Pancreas (tissue), 10 donors: ENCODE measurements around the gene SYT9. TPM values are rescaled to one million over a fixed set of nuclear protein-coding genes. Genes with fewer than 3 reads are reported as not detected.

ENCODE experiments used
- ATAC-seq, 4 donors: fragments of 200-7000 bp; cut with Tn5 transposase; one replicate each; pipeline versions ENCODE4 v1.8.0 to v1.9.1; 2020; ENCODE audit warnings: mild to moderate bottlenecking in 4 of 4, moderate library complexity in 4 of 4
- DNase-seq, 6 donors: peaks; one replicate each; pipeline ENCODE4 v3.0.0-alpha.2; 2020
- FAIRE-seq: peaks from 2 replicates; lab custom pipeline; 2012; peaks lifted over from hg19 to GRCh38; lab: Jason Lieb, UNC
- H3K27ac ChIP-seq, 4 donors: fragments of 200-600 bp; sonication (generic); 1 replicate in 3 of 4; 2 replicates in 1 of 4; pipeline versions ENCODE4 v1.5.0 to v1.8.0; 2020
- H3K27me3 ChIP-seq, 4 donors: fragments of 200-600 bp; one replicate each; pipeline ENCODE4 v1.8.0; 2021
- H3K36me3 ChIP-seq, 3 donors: fragments of 200-600 bp; sonication (generic) in 1 of 3; one replicate each; pipeline versions ENCODE4 v1.5.0 to v1.8.0; 2020 to 2021
- H3K4me1 ChIP-seq, 3 donors: fragments of 200-600 bp; one replicate each; pipeline ENCODE4 v1.8.0; 2021
- H3K4me3 ChIP-seq, 4 donors: fragments of 200-600 bp; sonication (generic) in 2 of 4; one replicate each; pipeline versions ENCODE4 v1.5.0 to v1.8.0; 2020 to 2021
- H3K9me3 ChIP-seq, 4 donors: fragments of 200-600 bp; one replicate each; pipeline ENCODE4 v1.8.0; 2021
- WGBS, 2 donors: extraction: QIAGEN DNeasy Blood & Tissue Kit; methylation state at CpG; one replicate each; pipeline ENCODE4 v1.1.7; 2013; 5-methylcytosine and 5-hydroxymethylcytosine counted together
- intact Hi-C, 3 donors: fragments of 100-400 bp; cut with DNase I; formaldehyde crosslinking; loops; one replicate each; pipeline versions ENCODE4 v1.11.1 to v1.14.2; 2022
- polyA plus RNA-seq, 2 donors: library from polyadenylated mRNA; stranded (reverse); fragments of 200-250 nt; gene quantifications; one replicate each; pipeline ENCODE4 v1.2.3, GENCODE V29; 2013
- total RNA-seq, 6 donors: library from RNA; stranded (reverse); fragmentation: NEBNext Ultra II Directional in 4 of 6; extraction: Animal tissue kit (Norgen Biotek cat#: 25700) in 4 of 6; gene quantifications; one replicate each; pipeline versions ENCODE4 v1.2.1 to v1.2.4, GENCODE V29; 2021 to 2023
- TF ChIP-seq, protein P1 (sequence below), 4 donors: fragments of 200-600 bp; sonication (generic) in 3 of 4; IDR thresholded peaks; one replicate each; pipeline versions ENCODE4 v1.5.0 to v1.8.0; 2021; ENCODE audit warnings: antibody characterized with exemption in 4 of 4
- donor health status: healthy with polysubstance abuse.
- donor health status: DM: no; HTN: no; CAD: no; lungs with moderate emphysema.
- donor health status: DM: no; HTN: no; CAD: no.
- donor health status: control.
- donor health status: control.
- donor health status: Bipolar disorder and iron deficiency.
- donor health status: DM: yes; HTN: yes; CAD: no.
- donor health status: DM: no; HTN: no; CAD: no.
- donor health status: DM: no; HTN: no; CAD: no.
- donor health status: DM: yes; HTN: yes; CAD: no.

Gene SYT9
- total and polyA plus RNA-seq, 8 donors: 0.38 to 2.0 (median 1.0) TPM

DNA sequence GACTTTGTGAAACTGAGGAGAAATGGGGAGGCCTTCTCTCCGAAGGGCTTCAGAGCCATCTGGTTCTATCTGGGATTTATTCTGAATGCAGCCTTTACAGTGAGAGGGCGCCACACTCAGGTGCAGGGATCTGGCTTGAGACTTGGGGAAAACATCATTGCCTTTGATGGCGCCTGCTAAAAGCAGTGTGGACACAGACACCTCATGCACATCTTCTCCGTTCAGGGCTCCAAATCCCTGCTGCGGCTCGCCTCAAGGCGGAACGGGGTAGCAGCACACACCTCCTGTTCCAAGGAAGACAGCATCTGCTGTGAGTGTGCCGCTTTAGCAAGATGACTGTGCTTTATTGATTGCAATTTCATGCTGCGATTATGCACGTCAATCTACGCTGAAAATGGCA is 196.5 kb downstream of the SYT9 start:
- intact Hi-C loops: no loop called here
- Histone ChIP-seq H3K27ac (no peak overlapping the region), H3K27me3 (no peaks in the 10 kb centered on the region), H3K4me3 (no peak overlapping the region), H3K9me3 (no peaks in the 10 kb centered on the region), H3K36me3 (no peaks in the 10 kb centered on the region), H3K4me1 (peaks cover 0 to 12% (median 7%) of the 10 kb centered on the region in 3 donors)
- DNase-seq (no peak), ATAC-seq (no peak), FAIRE-seq (no peak)
- WGBS, 2 donors: 92 to 95% methylated on average over 12 of the region's 12 CpGs
- TF ChIP-seq, protein P1, sequence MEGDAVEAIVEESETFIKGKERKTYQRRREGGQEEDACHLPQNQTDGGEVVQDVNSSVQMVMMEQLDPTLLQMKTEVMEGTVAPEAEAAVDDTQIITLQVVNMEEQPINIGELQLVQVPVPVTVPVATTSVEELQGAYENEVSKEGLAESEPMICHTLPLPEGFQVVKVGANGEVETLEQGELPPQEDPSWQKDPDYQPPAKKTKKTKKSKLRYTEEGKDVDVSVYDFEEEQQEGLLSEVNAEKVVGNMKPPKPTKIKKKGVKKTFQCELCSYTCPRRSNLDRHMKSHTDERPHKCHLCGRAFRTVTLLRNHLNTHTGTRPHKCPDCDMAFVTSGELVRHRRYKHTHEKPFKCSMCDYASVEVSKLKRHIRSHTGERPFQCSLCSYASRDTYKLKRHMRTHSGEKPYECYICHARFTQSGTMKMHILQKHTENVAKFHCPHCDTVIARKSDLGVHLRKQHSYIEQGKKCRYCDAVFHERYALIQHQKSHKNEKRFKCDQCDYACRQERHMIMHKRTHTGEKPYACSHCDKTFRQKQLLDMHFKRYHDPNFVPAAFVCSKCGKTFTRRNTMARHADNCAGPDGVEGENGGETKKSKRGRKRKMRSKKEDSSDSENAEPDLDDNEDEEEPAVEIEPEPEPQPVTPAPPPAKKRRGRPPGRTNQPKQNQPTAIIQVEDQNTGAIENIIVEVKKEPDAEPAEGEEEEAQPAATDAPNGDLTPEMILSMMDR (IDR thresholded peaks at IDR 0.05): no peak

DNA sequence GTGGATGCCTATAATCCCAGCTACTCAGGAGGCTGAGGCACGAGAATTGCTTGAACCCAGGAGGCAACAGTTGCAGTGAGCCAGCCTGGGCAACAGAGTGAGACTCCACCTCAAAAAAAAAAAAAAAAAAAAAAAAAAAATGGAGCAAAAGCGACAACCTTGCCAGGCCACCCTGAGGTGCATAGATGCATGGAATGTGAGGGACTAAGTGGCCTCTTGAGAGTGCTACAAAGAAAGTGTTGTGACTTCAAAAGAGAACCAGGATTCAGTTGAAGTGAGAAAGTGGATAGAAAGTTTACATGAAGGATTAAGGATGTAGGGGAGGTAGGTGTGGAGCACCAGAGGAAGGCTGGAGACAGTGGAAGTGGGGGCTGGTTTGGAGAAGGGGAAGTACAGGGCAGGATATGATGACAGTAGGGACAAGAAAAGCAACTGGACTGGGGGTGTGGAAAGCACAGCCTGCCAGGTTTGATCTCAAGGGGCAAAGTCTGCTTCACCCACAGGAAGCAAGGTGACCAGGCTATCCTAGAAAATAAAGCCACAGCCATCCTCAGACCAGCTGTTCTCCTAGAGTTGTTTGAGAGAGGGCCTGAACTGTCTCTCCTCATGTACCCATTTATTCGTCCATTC is 197.6 kb downstream of the SYT9 start:
- H3K4me1 ChIP-seq: peaks cover 0 to 12% (median 7%) of the 10 kb centered on the region in 3 donors
- H3K27me3 ChIP-seq: no peaks in the 10 kb centered on the region
- 75 to 96% methylated on average over 3 of the region's 3 CpGs for WGBS, 2 donors
- peak in 2 of 6 donors; percentile 9 to 38 for DNase-seq
- ATAC-seq: peak; percentile 46 to 83 (median 72)
- H3K27ac ChIP-seq: no peak overlapping the region
- no peaks in the 10 kb centered on the region for H3K9me3 ChIP-seq
- H3K4me3 ChIP-seq: no peak overlapping the region
- no peak for FAIRE-seq
- TF ChIP-seq, protein P1 (IDR thresholded peaks at IDR 0.05): no peak
- intact Hi-C loops: no loop called here
- no peaks in the 10 kb centered on the region for H3K36me3 ChIP-seq

DNA sequence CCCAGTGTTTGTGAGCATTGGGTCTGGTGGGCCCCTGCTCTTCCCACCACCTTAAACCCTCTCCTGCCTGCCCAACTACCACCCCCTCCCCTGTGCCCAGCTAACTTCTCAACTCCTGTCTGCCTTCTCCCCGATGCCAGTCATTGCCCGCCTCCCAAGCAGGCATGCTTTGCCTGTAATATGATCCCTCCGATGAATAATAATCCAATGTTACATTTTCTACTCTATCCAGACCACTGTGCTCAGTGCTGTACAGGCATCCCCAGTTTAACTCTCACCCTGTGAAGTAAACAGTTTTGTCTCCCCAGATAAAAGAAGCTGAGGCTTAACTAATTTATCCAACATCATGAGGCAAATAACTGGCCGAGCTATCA is 198.1 kb downstream of the SYT9 start:
- no peaks in the 10 kb centered on the region for H3K36me3 ChIP-seq
- ATAC-seq (peak; percentile 26 to 72 (median 68)), DNase-seq (peak in 1 of 6 donors; percentile 22), FAIRE-seq (no peak)
- WGBS, 2 donors: 53 to 58% methylated on average over 4 of the region's 4 CpGs
- no peaks in the 10 kb centered on the region for H3K9me3 ChIP-seq
- H3K4me1 ChIP-seq: peaks cover 0 to 12% (median 7%) of the 10 kb centered on the region in 3 donors
- H3K27ac ChIP-seq: no peak overlapping the region
- H3K4me3 ChIP-seq: no peak overlapping the region
- TF ChIP-seq, protein P1 (IDR thresholded peaks at IDR 0.05): no peak
- intact Hi-C loops: no loop called here
- H3K27me3 ChIP-seq: no peaks in the 10 kb centered on the region

DNA sequence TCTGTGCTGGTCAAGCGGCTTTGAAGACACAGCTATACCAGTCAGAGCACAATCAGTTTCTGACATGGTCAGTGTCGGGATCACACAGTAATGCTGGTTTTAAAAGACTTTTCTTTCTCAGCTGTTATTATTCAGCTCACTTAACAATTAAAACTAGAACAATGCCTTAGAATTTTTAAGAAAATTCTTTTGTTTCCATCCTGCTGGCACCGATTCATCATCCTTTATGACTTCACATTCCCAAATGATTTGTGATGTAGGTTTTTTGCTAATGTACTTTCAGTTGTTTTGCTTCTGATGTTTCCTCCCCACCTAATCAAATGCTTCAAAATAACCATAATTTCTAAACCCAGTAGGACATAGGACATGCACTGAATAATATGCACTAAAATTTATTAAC is 199.1 kb downstream of the SYT9 start:
- intact Hi-C loops: no loop called here
- WGBS, 2 donors: 93 to 94% methylated on average over 3 of the region's 3 CpGs

DNA sequence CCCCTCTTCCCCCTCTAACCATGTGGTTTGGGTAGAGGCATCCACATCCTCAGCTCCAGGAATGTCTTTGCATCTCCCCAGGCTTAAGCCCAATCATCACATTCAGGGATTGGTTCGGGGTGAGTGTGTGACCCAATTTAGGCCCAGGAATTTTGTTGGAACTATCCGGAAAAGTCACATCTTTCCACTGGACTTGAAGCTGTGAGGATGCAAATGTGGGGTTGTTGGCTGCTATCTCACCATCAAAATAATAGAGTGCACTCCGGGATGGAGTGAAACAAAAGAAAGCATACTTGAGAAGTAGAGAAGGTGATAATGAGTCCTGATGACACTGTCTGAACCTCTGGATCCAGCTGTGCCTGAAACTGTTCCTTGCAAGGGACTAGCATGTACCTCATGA is 199.8 kb downstream of the SYT9 start:
- peaks cover 0 to 4% (median 0%) of the 10 kb centered on the region in 3 donors for H3K4me1 ChIP-seq
- H3K27me3 ChIP-seq: no peaks in the 10 kb centered on the region
- no peaks in the 10 kb centered on the region for H3K9me3 ChIP-seq
- WGBS, 2 donors: 83 to 86% methylated on average over 3 of the region's 3 CpGs
- no peak overlapping the region for H3K4me3 ChIP-seq
- FAIRE-seq (no peak), ATAC-seq (no peak), DNase-seq (no peak)
- intact Hi-C loops: no loop called here
- H3K27ac ChIP-seq: no peak overlapping the region
- TF ChIP-seq, protein P1 (IDR thresholded peaks at IDR 0.05): no peak
- no peaks in the 10 kb centered on the region for H3K36me3 ChIP-seq

More for the DNA sequence above, 199.1 kb downstream of the SYT9 start:
- Histone ChIP-seq H3K36me3 (no peaks in the 10 kb centered on the region), H3K27ac (no peak overlapping the region), H3K4me1 (peaks cover 0 to 8% (median 2%) of the 10 kb centered on the region in 3 donors), H3K4me3 (no peak overlapping the region), H3K27me3 (no peaks in the 10 kb centered on the region), H3K9me3 (no peaks in the 10 kb centered on the region)
- TF ChIP-seq, protein P1 (IDR thresholded peaks at IDR 0.05): no peak
- ATAC-seq (no peak), DNase-seq (no peak), FAIRE-seq (no peak)
